ENCODE results near the gene PACSIN2. TPM values are rescaled to one million over a fixed set of nuclear protein-coding genes. Genes with fewer than 3 reads are reported as not detected.

PACSIN2 gene
- total and polyA plus RNA-seq, 10 of the 15 experiments (the other 5 are each of a cell fraction or from before 2014, with no cell fraction given), result 0.93 to 78.7 (median 46.8) TPM

- TF ChIP-seq, protein P1, sequence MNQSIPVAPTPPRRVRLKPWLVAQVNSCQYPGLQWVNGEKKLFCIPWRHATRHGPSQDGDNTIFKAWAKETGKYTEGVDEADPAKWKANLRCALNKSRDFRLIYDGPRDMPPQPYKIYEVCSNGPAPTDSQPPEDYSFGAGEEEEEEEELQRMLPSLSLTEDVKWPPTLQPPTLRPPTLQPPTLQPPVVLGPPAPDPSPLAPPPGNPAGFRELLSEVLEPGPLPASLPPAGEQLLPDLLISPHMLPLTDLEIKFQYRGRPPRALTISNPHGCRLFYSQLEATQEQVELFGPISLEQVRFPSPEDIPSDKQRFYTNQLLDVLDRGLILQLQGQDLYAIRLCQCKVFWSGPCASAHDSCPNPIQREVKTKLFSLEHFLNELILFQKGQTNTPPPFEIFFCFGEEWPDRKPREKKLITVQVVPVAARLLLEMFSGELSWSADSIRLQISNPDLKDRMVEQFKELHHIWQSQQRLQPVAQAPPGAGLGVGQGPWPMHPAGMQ (IDR thresholded peaks at IDR 0.05; ENCODE audit: borderline replicate concordance), result no peak
- TF ChIP-seq, protein P2, sequence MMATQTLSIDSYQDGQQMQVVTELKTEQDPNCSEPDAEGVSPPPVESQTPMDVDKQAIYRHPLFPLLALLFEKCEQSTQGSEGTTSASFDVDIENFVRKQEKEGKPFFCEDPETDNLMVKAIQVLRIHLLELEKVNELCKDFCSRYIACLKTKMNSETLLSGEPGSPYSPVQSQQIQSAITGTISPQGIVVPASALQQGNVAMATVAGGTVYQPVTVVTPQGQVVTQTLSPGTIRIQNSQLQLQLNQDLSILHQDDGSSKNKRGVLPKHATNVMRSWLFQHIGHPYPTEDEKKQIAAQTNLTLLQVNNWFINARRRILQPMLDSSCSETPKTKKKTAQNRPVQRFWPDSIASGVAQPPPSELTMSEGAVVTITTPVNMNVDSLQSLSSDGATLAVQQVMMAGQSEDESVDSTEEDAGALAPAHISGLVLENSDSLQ (IDR thresholded peaks at IDR 0.05), result no peak
- TF ChIP-seq YBX1 (IDR thresholded peaks at IDR 0.05) (no peak), BCL11A (IDR thresholded peaks at IDR 0.05; ENCODE audit: low read depth, low read length) (no peak), TAF1 (IDR thresholded peaks at IDR 0.05; ENCODE audit: borderline replicate concordance, low read depth, low read length) (no peak), ZBED1 (IDR thresholded peaks at IDR 0.05; ENCODE audit: borderline replicate concordance) (0 out of 2 replicates have a peak, but pooled peaks have one; percentile 39), ZBTB4 (CRISPR knock-in tag; IDR thresholded peaks at IDR 0.05) (no peak), MEF2A (IDR thresholded peaks at IDR 0.05; ENCODE audit: insufficient read depth, low read depth, low read length) (no peak), IRF4 (IDR thresholded peaks at IDR 0.05; ENCODE audit: low read depth, low read length) (no peak), POLR2AphosphoS2 (IDR thresholded peaks at IDR 0.05; ENCODE audit: low read depth, low read length) (no peak)
Observed at GRCh38 chr22:42977569-42977968, 37.4 kb downstream of the PACSIN2 start (continued).

Data from GM12878 (cell line).